Ramos (cell line): Measurements from ENCODE around the gene BTBD9.
"Not testable (repeated sequence)": the region's sequence is repeated elsewhere in the genome, so short reads cannot be mapped to it uniquely, and the experiment has no call there.

Experiments
- in situ Hi-C: fragments of 300-500 bp; cut with MboI; formaldehyde crosslinking; loops from one replicate; pipeline ENCODE4 v1.14.3; 2022; ENCODE audit warnings: low sequenced_read_pairs; ENCODE audit not compliant: unreplicated experiment

BTBD9 gene

DNA sequence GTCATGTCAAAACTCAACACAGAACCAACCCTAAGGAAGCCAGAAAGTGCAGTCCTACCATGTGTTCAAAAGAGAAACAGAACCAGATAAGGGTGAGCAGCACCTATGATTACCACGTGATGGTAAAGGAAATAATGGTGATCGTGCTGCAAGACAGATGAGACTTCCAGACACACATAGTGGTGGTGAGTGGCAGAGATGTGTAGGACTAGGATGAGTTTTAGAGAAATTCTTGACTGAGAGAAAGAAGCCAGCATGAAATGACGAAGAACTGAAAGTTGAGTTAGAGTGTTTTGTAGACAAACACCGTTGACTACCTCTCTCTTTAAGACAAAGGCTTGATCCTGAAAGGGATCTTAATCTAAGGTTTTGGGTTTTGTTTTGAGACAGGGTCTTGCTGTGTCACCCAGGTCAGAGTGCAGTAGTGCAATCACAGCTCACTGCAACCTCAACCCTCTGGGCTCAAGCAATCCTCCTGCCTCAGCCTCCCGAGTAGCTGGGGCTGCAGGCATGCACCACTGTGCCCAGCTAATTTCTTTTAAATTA, 10.6 kb upstream of the BTBD9 start:
- in situ Hi-C loops = no loop called here

DNA sequence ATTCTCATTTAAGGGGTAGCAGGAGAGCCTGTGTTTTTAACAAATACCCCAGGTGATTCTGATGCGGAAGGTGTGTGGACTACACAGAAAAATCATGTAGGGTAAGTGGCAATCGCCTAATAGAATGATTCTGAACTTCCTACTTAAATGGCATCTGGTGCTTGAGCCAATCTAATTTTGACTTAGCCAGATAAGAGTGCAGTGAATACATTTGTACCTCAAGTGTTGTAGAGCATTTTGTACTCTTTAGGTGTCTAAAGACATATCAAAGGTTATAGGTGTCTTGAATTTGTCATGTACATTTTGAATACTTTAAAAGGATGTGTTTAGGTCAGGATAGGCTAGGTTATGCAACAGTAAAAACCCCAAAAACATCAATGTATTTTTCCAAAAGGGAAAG, 10.0 kb upstream of the BTBD9 start:
- in situ Hi-C loops = no loop called here

DNA sequence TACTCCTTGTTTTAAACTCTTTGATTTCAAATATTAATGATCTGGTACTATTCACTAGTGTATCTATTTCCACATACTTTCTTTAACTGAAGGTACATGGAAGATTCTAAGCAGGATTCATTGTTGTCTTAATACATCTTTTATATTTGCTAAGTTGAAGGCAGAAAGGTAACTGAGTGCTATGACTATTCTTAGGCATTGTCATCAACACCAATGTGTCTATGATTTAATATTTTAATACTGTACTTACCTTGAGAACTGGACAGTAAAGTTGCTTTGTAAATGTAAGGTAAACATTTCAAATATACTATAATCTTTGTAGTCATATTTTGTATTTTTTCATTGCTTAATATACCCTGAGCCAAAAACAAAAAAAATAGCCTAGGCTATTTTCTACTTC, 8.9 kb upstream of the BTBD9 start:
- in situ Hi-C loops = no loop called here

DNA sequence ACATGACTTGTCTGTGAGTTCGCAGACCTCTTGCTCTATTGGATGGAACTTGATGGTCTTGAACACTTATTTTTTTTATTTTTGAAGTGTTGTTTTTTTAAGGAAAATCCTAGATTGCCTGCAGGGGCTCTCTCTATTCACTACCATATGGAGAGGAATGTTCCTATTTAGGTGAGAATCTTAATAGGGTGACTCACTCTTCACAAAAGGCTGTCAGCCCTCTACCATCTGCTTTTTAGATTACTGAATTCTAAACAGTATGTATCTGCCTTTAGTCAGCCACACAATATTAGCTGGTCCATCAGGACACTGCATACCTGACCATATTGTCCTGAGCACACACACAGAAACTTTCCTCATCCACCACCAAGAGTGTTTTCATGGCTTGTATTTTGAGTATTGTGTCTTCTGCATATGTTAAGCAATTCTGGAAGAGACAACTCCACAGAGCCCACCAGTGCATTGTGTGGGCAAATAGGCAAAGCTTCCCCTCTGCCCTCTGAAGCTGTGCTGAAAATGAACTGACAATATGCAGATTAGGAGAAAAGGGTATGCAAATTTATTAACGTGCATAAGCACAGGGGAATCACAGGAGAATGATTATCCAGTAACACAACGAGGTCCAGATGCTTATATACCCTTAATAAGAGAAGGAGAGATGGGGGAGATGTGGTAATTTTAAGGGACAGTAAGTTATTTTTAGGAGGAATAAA, 6.6 kb upstream of the BTBD9 start:
- in situ Hi-C loops = no loop called here

- in situ Hi-C loops = no loop called here
These were observed 5.2 kb upstream of the BTBD9 start for GRCh38 chr6:38644951-38645350.

DNA sequence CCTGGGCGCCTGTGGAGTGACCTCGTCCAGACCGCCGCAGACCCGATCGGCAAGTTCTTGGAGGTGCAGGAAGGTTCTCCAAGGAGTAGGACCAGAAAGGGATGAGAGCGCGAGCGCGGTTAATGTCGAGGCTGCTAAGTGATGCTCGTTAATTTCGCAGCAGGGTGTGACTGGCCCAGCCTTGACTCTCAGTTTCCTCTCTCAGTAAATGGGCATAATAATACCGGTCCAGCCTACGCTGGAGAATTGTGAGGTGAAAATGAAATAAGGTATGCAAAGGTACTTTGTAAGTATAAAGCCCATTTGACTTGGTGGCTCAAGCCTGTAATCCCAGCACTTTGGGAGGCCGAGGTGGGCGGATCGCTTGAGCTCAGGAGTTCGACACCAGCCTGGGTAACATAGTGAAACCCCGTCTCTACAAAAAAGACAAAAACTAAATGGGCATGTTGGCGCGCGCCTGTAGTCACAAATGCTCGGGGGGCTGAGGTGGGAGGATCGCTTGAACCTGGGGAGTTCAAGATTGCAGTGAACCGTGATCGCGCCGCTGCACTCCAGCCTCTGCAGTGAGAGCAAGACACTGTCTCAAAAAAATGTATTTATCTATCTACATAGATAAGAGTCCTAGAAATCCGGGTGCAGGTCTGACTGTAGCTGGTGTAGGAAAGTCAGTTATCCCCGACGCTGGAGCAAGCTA, 634 bp upstream of the BTBD9 start:
- in situ Hi-C loops = no loop called here

GRCh38 chr6:38638941-38639497, 710 bp downstream of the BTBD9 start:
- in situ Hi-C loops = no loop called here

DNA sequence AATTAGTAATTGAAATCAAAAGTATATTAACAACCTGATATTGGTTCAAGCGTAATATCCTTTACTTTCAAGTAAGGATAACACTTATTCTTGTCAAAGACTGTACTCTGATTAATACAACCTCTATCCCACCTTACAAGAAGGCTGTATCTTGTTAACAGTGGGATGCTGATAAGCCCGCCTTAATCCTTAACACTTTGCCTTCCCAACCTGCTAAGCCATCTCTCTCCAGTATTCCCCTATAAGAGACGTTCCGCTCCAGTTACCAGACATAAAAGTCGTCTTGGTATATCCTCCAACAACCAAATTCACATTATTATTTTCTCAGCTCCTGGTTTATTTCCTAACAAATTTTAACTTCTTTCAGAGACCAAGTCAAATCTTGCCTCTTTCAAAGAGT, 2.0 kb downstream of the BTBD9 start:
- in situ Hi-C loops = no loop called here

DNA sequence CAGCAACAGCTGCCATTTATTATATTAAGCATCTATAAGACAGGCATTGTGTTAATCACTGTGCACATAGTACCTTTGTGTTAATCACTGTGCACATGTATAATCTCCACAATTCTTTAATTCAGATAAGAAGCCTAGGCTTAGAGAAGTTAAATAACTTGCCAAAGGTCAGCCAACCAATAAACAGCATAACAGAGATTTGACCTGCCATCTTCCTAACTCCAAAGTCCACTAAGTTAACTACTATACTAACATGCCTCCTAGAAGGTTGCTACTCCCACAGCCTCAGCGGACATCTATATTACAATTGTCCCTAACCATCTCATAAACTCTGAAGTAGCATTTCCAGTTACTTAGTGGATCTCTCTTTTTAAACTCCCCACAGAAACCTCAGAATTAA, 3.7 kb downstream of the BTBD9 start:
- in situ Hi-C loops = no loop called here

- in situ Hi-C loops = no loop called here
These were observed 5.2 kb downstream of the BTBD9 start for GRCh38 chr6:38634518-38634917.

DNA sequence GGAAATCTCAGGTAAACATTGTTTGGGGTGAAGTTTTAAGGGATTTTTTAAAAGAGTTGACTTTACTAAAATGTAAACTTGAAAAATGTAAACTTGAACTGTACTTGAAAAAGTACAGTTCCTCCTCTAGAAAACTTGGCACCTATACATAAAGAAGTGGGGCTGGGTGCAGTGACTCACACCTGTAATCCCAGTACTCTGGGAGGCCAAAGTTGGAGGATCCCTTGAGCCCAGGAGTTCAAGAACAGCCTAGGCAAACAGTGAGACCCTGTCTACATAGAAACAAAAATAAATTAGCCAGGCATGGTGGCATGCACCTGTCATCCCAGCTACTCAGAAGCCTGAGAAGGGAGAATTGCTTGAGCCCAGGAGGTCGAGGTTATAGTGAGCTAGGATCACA, 7.2 kb downstream of the BTBD9 start:
- in situ Hi-C loops = no loop called here

DNA sequence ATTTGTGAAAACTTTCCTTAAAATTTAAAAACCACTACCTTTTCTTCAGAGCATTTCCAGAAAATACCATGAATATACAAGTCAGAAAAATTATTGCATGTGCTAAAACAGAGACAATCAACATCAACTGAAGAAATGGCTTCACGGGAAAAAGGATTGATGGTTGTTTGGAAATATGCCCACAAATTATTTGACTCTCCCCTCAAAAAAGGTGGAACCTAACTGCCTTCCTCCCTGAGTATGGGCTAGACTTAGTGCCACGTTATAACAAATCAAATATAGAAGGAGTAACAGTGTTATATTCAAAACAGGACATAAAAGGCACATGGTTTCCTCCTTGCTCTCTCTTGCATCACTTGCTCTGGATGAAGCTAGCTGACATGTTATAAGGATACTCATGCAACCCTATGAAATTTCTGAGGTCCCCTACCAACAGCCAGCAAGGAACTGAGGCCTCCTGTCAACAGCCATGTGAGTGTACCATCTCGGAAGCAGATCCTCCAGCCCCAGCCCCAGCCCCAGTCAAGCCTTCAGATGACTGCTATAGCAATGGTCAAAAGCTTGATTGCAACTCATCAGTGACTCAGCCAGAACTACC, 8.4 kb downstream of the BTBD9 start:
- in situ Hi-C loops = no loop called here

GRCh38 chr6:38625217-38625616, 14.5 kb downstream of the BTBD9 start:
- in situ Hi-C loops = no loop called here

DNA sequence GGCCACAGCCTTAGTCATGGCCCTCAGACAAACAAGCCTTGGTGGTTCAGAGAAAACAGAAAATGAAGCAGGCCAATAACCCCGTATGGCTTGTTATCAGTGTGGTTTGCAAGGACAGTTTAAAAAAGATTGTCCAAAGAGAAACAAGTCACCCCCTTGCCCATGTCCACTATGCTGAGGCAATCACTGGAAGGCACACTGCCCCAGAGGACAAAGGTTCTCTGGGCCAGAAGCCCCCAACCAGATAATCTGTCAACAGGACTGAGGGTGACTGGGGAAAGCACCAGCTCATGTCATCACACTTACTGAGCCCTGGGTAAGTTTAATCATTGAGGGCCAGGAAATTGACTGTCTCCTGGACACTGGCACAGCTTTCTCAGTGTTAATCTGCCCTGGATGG, 20.4 kb downstream of the BTBD9 start:
- in situ Hi-C loops = not testable (repeated sequence)

GRCh38 chr6:38618301-38618700, 21.4 kb downstream of the BTBD9 start:
- in situ Hi-C loops = not testable (repeated sequence)

DNA sequence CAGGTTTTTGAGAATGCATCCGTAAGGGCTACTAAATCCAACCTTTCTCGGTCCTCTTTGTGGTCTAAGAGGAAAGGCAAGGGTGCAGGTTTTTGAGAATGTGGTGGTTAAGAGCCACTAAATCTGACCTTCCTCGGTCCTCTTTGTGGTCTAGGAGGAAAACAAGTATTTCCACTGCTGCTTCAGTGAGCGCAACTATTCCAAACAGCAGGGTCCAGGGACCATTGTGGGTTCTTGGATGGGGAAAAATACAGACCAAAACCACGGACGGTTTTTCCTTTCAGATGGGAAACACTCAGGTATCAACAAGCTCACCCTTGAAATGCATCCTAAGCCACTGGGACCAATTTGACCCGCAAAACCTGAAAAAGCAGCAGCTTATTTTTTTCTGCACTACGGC, 21.9 kb downstream of the BTBD9 start:
- in situ Hi-C loops = no loop called here

DNA sequence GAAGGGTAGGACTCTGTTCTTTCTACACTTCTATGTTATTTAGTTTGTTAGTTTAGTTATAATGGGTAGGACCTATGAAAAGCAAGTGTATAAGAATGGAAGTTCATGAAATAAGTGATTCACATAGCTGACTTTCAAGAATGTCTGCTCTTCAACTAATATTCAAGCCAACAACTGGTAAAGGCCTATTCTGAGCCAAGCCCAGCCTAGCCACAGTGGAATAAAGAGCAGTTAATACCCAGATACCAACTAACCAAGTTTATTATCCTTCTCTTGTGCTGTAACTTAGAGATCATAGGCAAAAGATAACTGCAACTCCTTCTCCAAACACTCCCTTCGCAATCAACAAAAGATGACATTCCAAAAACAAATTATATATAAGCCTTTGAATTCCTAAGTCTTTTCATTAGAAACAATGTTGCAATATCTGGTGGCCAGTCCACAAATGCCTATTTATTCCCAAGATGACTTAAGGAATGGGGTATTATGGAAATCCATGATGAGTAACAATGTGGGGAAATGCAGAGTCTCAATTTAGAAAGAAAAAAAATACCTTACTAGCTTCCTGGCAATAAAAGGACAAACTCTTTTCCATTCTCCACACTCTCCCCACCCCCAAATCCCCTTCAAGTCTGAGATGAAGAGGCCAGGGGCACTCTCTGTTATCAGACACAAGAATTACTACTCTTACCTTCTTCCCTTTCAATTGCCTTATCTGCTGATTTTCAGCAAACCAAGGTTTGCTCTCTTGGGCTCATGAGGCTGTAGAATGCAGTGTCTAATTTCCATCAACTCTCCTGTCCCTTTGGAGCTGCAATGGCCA, 27.4 kb downstream of the BTBD9 start:
- in situ Hi-C loops = no loop called here

GRCh38 chr6:38610050-38610625, 29.6 kb downstream of the BTBD9 start:
- in situ Hi-C loops = no loop called here

DNA sequence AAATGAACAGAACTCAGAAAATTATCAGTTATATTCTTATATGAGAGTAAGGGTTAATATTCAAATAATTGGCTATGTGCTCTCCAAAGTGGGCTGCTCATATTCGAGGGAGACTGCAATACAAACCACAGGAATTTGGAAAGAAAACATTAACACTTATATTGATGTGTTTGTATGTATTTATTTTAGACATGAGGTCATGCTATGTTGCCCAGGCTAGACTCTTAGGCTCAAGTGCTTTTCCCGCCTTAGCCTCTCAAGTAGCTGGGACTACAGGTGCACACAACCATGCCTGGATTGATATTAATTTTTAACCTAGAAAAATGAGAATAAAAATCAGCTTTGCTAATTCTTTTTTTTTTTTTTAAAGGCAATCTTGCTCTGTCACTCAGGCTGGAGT, 35.0 kb downstream of the BTBD9 start:
- in situ Hi-C loops = no loop called here

GRCh38 chr6:38603966-38604365, 35.8 kb downstream of the BTBD9 start:
- in situ Hi-C loops = no loop called here
